Stimulated activated naive CD8-positive, alpha-beta T cell treated with anti-CD3 and anti-CD28 coated beads, Interleukin-15, Interleukin-2, amounts not matched to agents 100 ng/mL and 50 ng/mL, for 24 hours (primary cell): ENCODE data around the gene BANP.
"Not testable (repeated sequence)": the region's sequence is repeated elsewhere in the genome, so short reads cannot be mapped to it uniquely, and the experiment has no call there.

Experiments
- H3K27ac Mint-ChIP-seq: one replicate; pipeline ENCODE4 v1.8.0; 2021; ENCODE audit warnings: mild to moderate bottlenecking, mixed read lengths
- H3K27me3 Mint-ChIP-seq: one replicate; pipeline ENCODE4 v1.8.0; 2021; ENCODE audit warnings: mixed read lengths
- H3K36me3 Mint-ChIP-seq: one replicate; pipeline ENCODE4 v1.8.0; 2021; ENCODE audit warnings: low read depth, mixed read lengths
- H3K4me1 Mint-ChIP-seq: one replicate; pipeline ENCODE4 v1.8.0; 2021; ENCODE audit warnings: low read depth, mixed read lengths
- H3K4me3 Mint-ChIP-seq: one replicate; pipeline ENCODE4 v1.8.0; 2021; ENCODE audit warnings: mild to moderate bottlenecking, mixed read lengths
- H3K9me3 Mint-ChIP-seq: one replicate; pipeline ENCODE4 v1.8.0; 2021; ENCODE audit warnings: mixed read lengths

The BANP gene

GRCh38 chr16:88037359-88037758 is 86.1 kb downstream of the BANP start:
- not testable (repeated sequence) for H3K27me3 Mint-ChIP-seq, H3K27ac Mint-ChIP-seq, H3K9me3 Mint-ChIP-seq, H3K4me3 Mint-ChIP-seq
- H3K4me1 Mint-ChIP-seq, result peaks cover 10% of the 10 kb centered on the region
- H3K36me3 Mint-ChIP-seq, result peaks cover 46% of the 10 kb centered on the region

- not testable (repeated sequence) for H3K4me3 Mint-ChIP-seq, H3K27me3 Mint-ChIP-seq, H3K9me3 Mint-ChIP-seq, H3K27ac Mint-ChIP-seq
- H3K4me1 Mint-ChIP-seq, result peaks cover 10% of the 10 kb centered on the region
- peaks cover 46% of the 10 kb centered on the region for H3K36me3 Mint-ChIP-seq
Observed at GRCh38 chr16:88037876-88038525, 86.8 kb downstream of the BANP start.

GRCh38 chr16:88038526-88038908 is 87.3 kb downstream of the BANP start:
- H3K27me3 Mint-ChIP-seq, H3K4me3 Mint-ChIP-seq, H3K27ac Mint-ChIP-seq, H3K9me3 Mint-ChIP-seq: not testable (repeated sequence)
- peaks cover 45% of the 10 kb centered on the region for H3K36me3 Mint-ChIP-seq
- peaks cover 10% of the 10 kb centered on the region for H3K4me1 Mint-ChIP-seq

- Mint-ChIP-seq H3K4me3 (no peak overlapping the region), H3K27ac (no peak overlapping the region), H3K36me3 (peaks cover 37% of the 10 kb centered on the region), H3K9me3 (no peaks in the 10 kb centered on the region), H3K4me1 (peaks cover 10% of the 10 kb centered on the region), H3K27me3 (no peaks in the 10 kb centered on the region)
Observed at GRCh38 chr16:88039591-88039990, 88.4 kb downstream of the BANP start.

- peaks cover 30% of the 10 kb centered on the region for H3K36me3 Mint-ChIP-seq
- H3K9me3 Mint-ChIP-seq, H3K27ac Mint-ChIP-seq, H3K27me3 Mint-ChIP-seq, H3K4me3 Mint-ChIP-seq: not testable (repeated sequence)
- peaks cover 14% of the 10 kb centered on the region for H3K4me1 Mint-ChIP-seq
Observed at GRCh38 chr16:88040196-88040876, 89.1 kb downstream of the BANP start.

GRCh38 chr16:88040877-88041244 is 89.6 kb downstream of the BANP start:
- not testable (repeated sequence) for H3K27ac Mint-ChIP-seq, H3K9me3 Mint-ChIP-seq, H3K27me3 Mint-ChIP-seq, H3K4me3 Mint-ChIP-seq
- H3K4me1 Mint-ChIP-seq, result peaks cover 19% of the 10 kb centered on the region
- peaks cover 25% of the 10 kb centered on the region for H3K36me3 Mint-ChIP-seq

GRCh38 chr16:88041506-88041905 is 90.3 kb downstream of the BANP start:
- H3K4me1 Mint-ChIP-seq, result peaks cover 24% of the 10 kb centered on the region

GRCh38 chr16:88041986-88042562 is 90.8 kb downstream of the BANP start:
- not testable (repeated sequence) for H3K4me3 Mint-ChIP-seq, H3K27ac Mint-ChIP-seq, H3K27me3 Mint-ChIP-seq, H3K9me3 Mint-ChIP-seq
- peaks cover 19% of the 10 kb centered on the region for H3K36me3 Mint-ChIP-seq
- H3K4me1 Mint-ChIP-seq, result peaks cover 24% of the 10 kb centered on the region

More at GRCh38 chr16:88041506-88041905, 90.3 kb downstream of the BANP start:
- H3K27me3 Mint-ChIP-seq, H3K4me3 Mint-ChIP-seq, H3K27ac Mint-ChIP-seq, H3K9me3 Mint-ChIP-seq: not testable (repeated sequence)
- peaks cover 21% of the 10 kb centered on the region for H3K36me3 Mint-ChIP-seq

- peaks cover 17% of the 10 kb centered on the region for H3K36me3 Mint-ChIP-seq
- not testable (repeated sequence) for H3K9me3 Mint-ChIP-seq, H3K27ac Mint-ChIP-seq, H3K4me3 Mint-ChIP-seq, H3K27me3 Mint-ChIP-seq
- peaks cover 24% of the 10 kb centered on the region for H3K4me1 Mint-ChIP-seq
Observed at GRCh38 chr16:88043208-88043910, 92.1 kb downstream of the BANP start.

- Mint-ChIP-seq H3K4me1 (peaks cover 24% of the 10 kb centered on the region), H3K36me3 (peaks cover 25% of the 10 kb centered on the region)
- H3K27ac Mint-ChIP-seq, H3K27me3 Mint-ChIP-seq, H3K4me3 Mint-ChIP-seq, H3K9me3 Mint-ChIP-seq: not testable (repeated sequence)
Observed at GRCh38 chr16:88044121-88044581, 92.9 kb downstream of the BANP start.

- Mint-ChIP-seq H3K4me1 (peaks cover 24% of the 10 kb centered on the region), H3K36me3 (peaks cover 33% of the 10 kb centered on the region)
- H3K4me3 Mint-ChIP-seq, H3K27me3 Mint-ChIP-seq, H3K27ac Mint-ChIP-seq, H3K9me3 Mint-ChIP-seq: not testable (repeated sequence)
Observed at GRCh38 chr16:88045361-88045760, 94.1 kb downstream of the BANP start.

- H3K4me3 Mint-ChIP-seq, result peak overlapping the region; percentile 39
- H3K9me3 Mint-ChIP-seq, result no peaks in the 10 kb centered on the region
- no peaks in the 10 kb centered on the region for H3K27me3 Mint-ChIP-seq
- no peak overlapping the region for H3K27ac Mint-ChIP-seq
- H3K36me3 Mint-ChIP-seq, result peaks cover 30% of the 10 kb centered on the region
- H3K4me1 Mint-ChIP-seq, result peaks cover 24% of the 10 kb centered on the region
Observed at GRCh38 chr16:88045820-88046303, 94.6 kb downstream of the BANP start.

GRCh38 chr16:88047462-88047861 is 96.2 kb downstream of the BANP start:
- peaks cover 28% of the 10 kb centered on the region for H3K36me3 Mint-ChIP-seq
- H3K4me1 Mint-ChIP-seq, result peaks cover 14% of the 10 kb centered on the region
- H3K4me3 Mint-ChIP-seq, result no peak overlapping the region
- no peaks in the 10 kb centered on the region for H3K9me3 Mint-ChIP-seq
- H3K27ac Mint-ChIP-seq, result no peak overlapping the region
- no peaks in the 10 kb centered on the region for H3K27me3 Mint-ChIP-seq

GRCh38 chr16:88048985-88049384 is 97.8 kb downstream of the BANP start:
- H3K27me3 Mint-ChIP-seq, result no peaks in the 10 kb centered on the region
- peaks cover 28% of the 10 kb centered on the region for H3K36me3 Mint-ChIP-seq
- no peak overlapping the region for H3K27ac Mint-ChIP-seq
- H3K4me3 Mint-ChIP-seq, result no peak overlapping the region
- H3K4me1 Mint-ChIP-seq, result peaks cover 14% of the 10 kb centered on the region
- no peaks in the 10 kb centered on the region for H3K9me3 Mint-ChIP-seq
